Right lobe of liver (tissue), 6 donors: ENCODE measurements around the gene MMS19. TPM values are rescaled to one million over a fixed set of nuclear protein-coding genes. Genes with fewer than 3 reads are reported as not detected.

Experiments used
- ATAC-seq, 4 donors: fragments of 200-7000 bp; cut with Tn5 transposase; one replicate each; pipeline ENCODE4 v1.9.1; 2020; ENCODE audit warnings: mild to moderate bottlenecking in 4 of 4, moderate library complexity in 4 of 4
- DNase-seq, 3 donors: peaks; one replicate each; pipeline ENCODE4 v3.0.0-alpha.2; 2020
- H3K27ac ChIP-seq, 3 donors: fragments of 200-600 bp; one replicate each; pipeline ENCODE4 v1.8.0; 2022
- H3K27me3 ChIP-seq, 2 donors: fragments of 200-600 bp; one replicate each; pipeline ENCODE4 v1.8.0; 2022
- H3K36me3 ChIP-seq, 4 donors: fragments of 200-600 bp; sonication (generic) in 1 of 4; one replicate each; pipeline versions ENCODE4 v1.5.1 to v1.8.0; 2017 to 2022; ENCODE audit warnings: control low read depth in 1 of 4
- H3K4me1 ChIP-seq, 4 donors: fragments of 200-600 bp; sonication (generic) in 1 of 4; one replicate each; pipeline versions ENCODE4 v1.5.1 to v1.8.0; 2017 to 2022; ENCODE audit warnings: control low read depth in 1 of 4
- H3K4me3 ChIP-seq, 3 donors: fragments of 200-600 bp; one replicate each; pipeline ENCODE4 v1.8.0; 2022
- H3K9me3 ChIP-seq, 4 donors: fragments of 200-600 bp; sonication (generic) in 1 of 4; one replicate each; pipeline versions ENCODE4 v1.5.1 to v1.8.0; 2017 to 2022; ENCODE audit warnings: control low read depth in 1 of 4
- CTCF ChIP-seq, 4 donors: fragments of 200-600 bp in 3 of 4; fragments of 450-650 bp in 1 of 4; IDR thresholded peaks; one replicate each; pipeline versions ENCODE4 v1.5.1 to v1.8.0; 2016 to 2022; ENCODE audit warnings: antibody characterized with exemption in 4 of 4, mild to moderate bottlenecking in 2 of 4
- POLR2A ChIP-seq: fragments of 450-650 bp; IDR thresholded peaks from one replicate; pipeline ENCODE4 v1.6.1; 2017; ENCODE audit warnings: antibody characterized with exemption, mild to moderate bottlenecking
- WGBS: methylation state at CpG from one replicate; pipeline ENCODE4 v1.1.6; 2018; ENCODE audit warnings: low coverage, low lambda C conversion rate; ENCODE audit not compliant: insufficient coverage; ENCODE audit errors: missing lambda C conversion rate; 5-methylcytosine and 5-hydroxymethylcytosine counted together
- intact Hi-C, 2 donors: fragments of 100-400 bp; cut with DNase I; formaldehyde crosslinking; loops; one replicate each; pipeline versions ENCODE4 v1.11.2 to v1.14.1; 2022
- total RNA-seq, 6 experiments: library from RNA; depleted of rRNA in 2 of 6; stranded (reverse); fragments of >200 nt in 2 of 6; fragmentation: NEBNext Ultra II Directional in 3 of 6; extraction: Animal tissue kit (Norgen Biotek cat#: 25700) in 3 of 6; gene quantifications; one replicate each; pipeline versions ENCODE4 v1.1.0 to v1.2.4, GENCODE V29; 2016 to 2023
- donor health status: DM: no; HTN: yes; CAD: no.
- donor health status: DM: no; HTN: no; CAD: no.
- donor health status: DM: no; HTN: no; CAD: no.
- donor health status: DM: no; HTN: yes; CAD: no.
- donor health status: DM: no; HTN: yes; CAD: no.

Gene MMS19
- total RNA-seq, 6 experiments from 2014 or later: 18.7 to 40.7 (median 20.3) TPM

GRCh38 chr10:97511711-97512440 lies 13.7 kb upstream of the MMS19 start:
- WGBS: 16% methylated on average over 3 of the region's 3 CpGs
- H3K4me3 ChIP-seq: no peak overlapping the region
- no peak overlapping the region for H3K27ac ChIP-seq
- TF ChIP-seq CTCF (IDR thresholded peaks at IDR 0.05) (no peak), POLR2A (no peak)
- intact Hi-C loops: no loop called here
- H3K4me1 ChIP-seq: peaks cover 0 to 14% (median 2%) of the 10 kb centered on the region in 4 donors
- no peaks in the 10 kb centered on the region for H3K27me3 ChIP-seq
- no peaks in the 10 kb centered on the region for H3K9me3 ChIP-seq
- DNase-seq (peak in 1 of 3 donors; percentile 50), ATAC-seq (peak in 1 of 4 donors; percentile 33)
- H3K36me3 ChIP-seq: no peaks in the 10 kb centered on the region

- no peak for TF ChIP-seq POLR2A
- no peak for TF ChIP-seq CTCF (IDR thresholded peaks at IDR 0.05)
- WGBS: 63% methylated on average over 2 of the region's 4 CpGs
Measured at GRCh38 chr10:97510686-97511085, 12.5 kb upstream of the MMS19 start.

GRCh38 chr10:97509120-97509680 lies 11.0 kb upstream of the MMS19 start:
- Histone ChIP-seq H3K36me3 (no peaks in the 10 kb centered on the region), H3K4me3 (no peak overlapping the region), H3K27ac (no peak overlapping the region), H3K4me1 (peaks cover 0 to 4% (median 0%) of the 10 kb centered on the region in 4 donors), H3K9me3 (no peaks in the 10 kb centered on the region), H3K27me3 (no peaks in the 10 kb centered on the region)
- whole genome bisulfite sequencing: 75% methylated on average over 7 of the region's 8 CpGs
- intact Hi-C loops: no loop called here
- TF ChIP-seq POLR2A: no peak
- no peak for TF ChIP-seq CTCF (IDR thresholded peaks at IDR 0.05)
- ATAC-seq: no peak
- no peak for DNase-seq

More at GRCh38 chr10:97510686-97511085, 12.5 kb upstream of the MMS19 start:
- ATAC-seq (no peak), DNase-seq (no peak)
- Histone ChIP-seq H3K36me3 (no peaks in the 10 kb centered on the region), H3K27ac (no peak overlapping the region), H3K4me1 (peaks cover 0 to 11% (median under 1%) of the 10 kb centered on the region in 4 donors), H3K4me3 (no peak overlapping the region), H3K9me3 (no peaks in the 10 kb centered on the region), H3K27me3 (no peaks in the 10 kb centered on the region)
- intact Hi-C loops: no loop called here

GRCh38 chr10:97508342-97508741 lies 10.1 kb upstream of the MMS19 start:
- TF ChIP-seq CTCF (IDR thresholded peaks at IDR 0.05) (no peak), POLR2A (no peak)
- 83% methylated on average over 1 of the region's 1 CpG for WGBS

More at GRCh38 chr10:97508342-97508741, 10.1 kb upstream of the MMS19 start:
- no peak overlapping the region for H3K27ac ChIP-seq
- ATAC-seq: no peak
- H3K27me3 ChIP-seq: no peaks in the 10 kb centered on the region
- H3K4me3 ChIP-seq: no peak overlapping the region
- H3K4me1 ChIP-seq: peaks cover 0 to 4% (median 0%) of the 10 kb centered on the region in 4 donors
- no peaks in the 10 kb centered on the region for H3K9me3 ChIP-seq
- DNase-seq: no peak
- H3K36me3 ChIP-seq: no peaks in the 10 kb centered on the region
- intact Hi-C loops: no loop called here
